ENCODE results near the gene PTCD2.

DNA sequence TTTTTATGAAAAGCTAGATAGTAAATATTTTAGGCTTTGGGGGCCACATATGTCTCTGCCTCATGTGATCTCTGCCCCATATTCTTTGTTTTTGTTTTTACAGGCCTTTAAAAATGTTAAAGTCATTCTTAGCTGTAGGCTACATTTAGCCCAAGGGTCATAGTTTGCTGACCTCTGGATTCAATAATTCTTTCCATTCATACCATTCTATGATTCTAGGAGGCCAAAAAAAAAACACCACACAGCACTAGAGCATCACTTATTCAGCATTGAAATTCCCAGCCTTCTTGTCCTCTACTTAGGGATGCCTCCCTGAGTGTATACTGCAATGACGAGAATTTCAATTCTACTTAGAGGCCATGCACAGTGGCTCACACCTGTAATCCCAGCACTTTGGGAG lies 17.0 kb downstream of the PTCD2 start:
- TF ChIP-seq, protein P1, sequence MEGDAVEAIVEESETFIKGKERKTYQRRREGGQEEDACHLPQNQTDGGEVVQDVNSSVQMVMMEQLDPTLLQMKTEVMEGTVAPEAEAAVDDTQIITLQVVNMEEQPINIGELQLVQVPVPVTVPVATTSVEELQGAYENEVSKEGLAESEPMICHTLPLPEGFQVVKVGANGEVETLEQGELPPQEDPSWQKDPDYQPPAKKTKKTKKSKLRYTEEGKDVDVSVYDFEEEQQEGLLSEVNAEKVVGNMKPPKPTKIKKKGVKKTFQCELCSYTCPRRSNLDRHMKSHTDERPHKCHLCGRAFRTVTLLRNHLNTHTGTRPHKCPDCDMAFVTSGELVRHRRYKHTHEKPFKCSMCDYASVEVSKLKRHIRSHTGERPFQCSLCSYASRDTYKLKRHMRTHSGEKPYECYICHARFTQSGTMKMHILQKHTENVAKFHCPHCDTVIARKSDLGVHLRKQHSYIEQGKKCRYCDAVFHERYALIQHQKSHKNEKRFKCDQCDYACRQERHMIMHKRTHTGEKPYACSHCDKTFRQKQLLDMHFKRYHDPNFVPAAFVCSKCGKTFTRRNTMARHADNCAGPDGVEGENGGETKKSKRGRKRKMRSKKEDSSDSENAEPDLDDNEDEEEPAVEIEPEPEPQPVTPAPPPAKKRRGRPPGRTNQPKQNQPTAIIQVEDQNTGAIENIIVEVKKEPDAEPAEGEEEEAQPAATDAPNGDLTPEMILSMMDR (IDR thresholded peaks at IDR 0.05; ENCODE audit: low read depth, low read length, poor library complexity, severe bottlenecking) = no peak
- TF ChIP-seq EZH2phosphoT487 (IDR thresholded peaks at IDR 0.05; ENCODE audit: borderline replicate concordance, low read length) = no peak

Data from DOHH2 (cell line).